ENCODE data around the gene APPL1.

- TF ChIP-seq POLR2A (IDR thresholded peaks at IDR 0.05; ENCODE audit: low read depth, low read length) (no peak), CTCF (IDR thresholded peaks at IDR 0.05; ENCODE audit: extremely low read depth in 1 of 2, insufficient read depth in 1 of 2, low read depth in 1 of 2, low read length in 2 of 2) (no peak), MAX (IDR thresholded peaks at IDR 0.05; ENCODE audit: insufficient read depth, insufficient read length) (no peak), FOS (IDR thresholded peaks at IDR 0.05; ENCODE audit: borderline replicate concordance, insufficient read depth, low read length) (no peak)
Measured at GRCh38 chr3:57206423-57206822, 21.1 kb upstream of the APPL1 start.

All from endothelial cell of umbilical vein (primary cell).